GM10248 (cell line): ENCODE measurements around the gene ATP5ME.

Source experiments
- CTCF ChIA-PET: fragments of 300-600 bp; sonication (Branson Sonifier 250); formaldehyde crosslinking; extraction: SDS; loops from one replicate; lab custom pipeline; 2021; ENCODE audit warnings: antibody characterized with exemption; lab: Yijun Ruan, JAX
- POLR2A ChIA-PET: fragments of 350-650 bp; sonication (Branson Sonifier 250); formaldehyde crosslinking; extraction: SDS; loops from one replicate; lab custom pipeline; 2020; ENCODE audit warnings: antibody characterized with exemption; lab: Yijun Ruan, JAX
- DNase-seq: peaks from one replicate; pipeline ENCODE4 v3.0.0; 2012; ENCODE audit errors: extremely low spot score
- CTCF ChIP-seq: IDR thresholded peaks from 2 replicates; pipeline ENCODE4 v1.5.1; 2012; ENCODE audit warnings: mild to moderate bottlenecking, low read depth; ENCODE audit errors: extremely low read depth, missing control alignments, control extremely low read depth

Gene ATP5ME

DNA sequence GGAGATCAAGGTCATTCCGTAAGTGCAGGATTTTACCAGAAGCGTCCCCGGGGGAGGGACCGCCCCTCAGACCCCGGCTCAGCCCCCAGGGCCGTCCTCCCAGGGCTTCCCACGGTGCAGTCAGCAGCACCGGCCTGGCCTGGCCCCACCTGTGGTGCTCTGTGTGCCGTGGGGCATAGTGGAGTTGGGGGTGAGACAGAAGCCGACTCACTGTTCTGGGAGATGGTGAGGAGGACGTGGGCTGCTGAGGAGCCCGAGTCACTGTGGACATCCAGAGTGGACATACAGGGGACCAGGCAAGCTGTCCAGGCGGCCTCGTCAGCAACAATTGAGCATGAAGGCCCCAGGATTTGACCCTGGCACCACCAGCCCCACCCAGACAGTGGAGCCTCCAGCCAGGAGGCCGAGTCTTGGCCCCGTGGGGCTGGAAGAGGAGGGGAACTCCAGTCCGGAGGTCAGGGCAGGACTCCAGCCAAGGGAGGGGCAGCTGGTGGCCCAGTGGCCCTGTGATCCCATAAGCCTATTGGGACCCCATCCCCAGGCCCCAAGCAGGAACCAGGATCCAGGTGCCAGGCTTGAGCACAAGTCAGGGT is 19.1 kb downstream of the ATP5ME start:
- CTCF ChIA-PET, result no interaction called here

DNA sequence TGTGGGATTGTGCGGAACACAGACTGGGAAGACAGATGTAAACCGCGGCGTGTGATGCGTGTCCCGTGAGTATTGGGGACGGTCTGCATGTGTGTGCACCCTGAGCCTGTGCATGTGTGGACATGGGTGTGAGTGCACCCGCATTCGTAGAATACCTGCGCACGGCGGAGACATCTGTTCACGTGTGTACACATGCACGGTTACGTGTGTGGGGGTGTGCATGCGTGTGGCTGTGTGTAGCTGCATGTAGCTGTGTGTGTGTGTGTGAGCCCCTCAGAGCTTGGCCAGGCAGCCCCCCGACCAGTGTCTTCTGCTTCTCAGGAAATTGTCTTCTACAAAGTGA is 19.6 kb downstream of the ATP5ME start:
- TF ChIP-seq CTCF, result no peak
- ChIA-PET POLR2A (no interaction called here), CTCF (no interaction called here)
- no peak for DNase-seq

More for the DNA sequence above, 19.1 kb downstream of the ATP5ME start:
- DNase-seq, result no peak
- POLR2A ChIA-PET, result no interaction called here
- no peak for TF ChIP-seq CTCF

GRCh38 chr4:653831-654502 is 20.1 kb downstream of the ATP5ME start:
- POLR2A ChIA-PET, result no interaction called here
- CTCF ChIA-PET, result no interaction called here
- no peak for DNase-seq
- no peak for TF ChIP-seq CTCF

DNA sequence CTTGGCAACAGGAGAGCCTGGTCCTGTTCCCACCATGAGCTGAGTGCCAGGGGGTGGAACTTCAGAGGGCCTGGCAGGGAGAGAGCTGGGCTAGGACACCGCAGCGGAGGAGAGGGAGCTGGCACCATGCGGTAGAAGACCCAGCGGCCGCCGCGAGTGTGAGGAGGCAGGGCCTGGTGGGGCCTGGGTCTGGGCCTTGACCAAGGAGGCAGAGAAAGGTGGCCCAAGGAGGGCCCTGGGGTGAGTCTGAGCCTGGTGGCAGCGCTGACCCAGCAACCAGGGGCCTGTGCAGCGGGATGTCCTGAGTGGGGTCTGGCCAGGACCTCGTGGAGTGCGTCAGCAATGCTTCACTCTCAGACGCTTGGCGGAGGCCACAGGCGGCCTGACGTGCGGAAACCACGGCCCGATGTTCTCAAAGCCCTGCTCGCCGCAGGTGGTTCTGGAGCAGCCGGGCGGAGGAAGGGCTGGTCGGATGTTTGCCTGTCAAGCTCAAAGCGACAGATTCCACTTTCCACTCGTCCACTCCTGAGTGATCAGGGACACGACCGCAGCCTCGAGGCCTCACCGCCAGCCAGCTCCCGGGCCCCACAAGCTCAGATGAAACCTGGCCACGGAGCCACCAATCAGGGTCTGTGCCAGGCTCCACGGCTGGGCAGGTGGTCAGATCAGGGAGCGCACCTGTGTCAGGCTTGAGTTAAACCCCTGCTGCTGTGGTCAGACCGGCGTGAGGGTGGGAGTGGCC is 20.8 kb downstream of the ATP5ME start:
- TF ChIP-seq CTCF, result no peak
- ChIA-PET CTCF (interaction anchor here (1.7 kb wide), 1 partner anchor 11 kb away, joined by 5 read pairs; no protein-coding TSS in a partner anchor), POLR2A (no interaction called here)
- no peak for DNase-seq

DNA sequence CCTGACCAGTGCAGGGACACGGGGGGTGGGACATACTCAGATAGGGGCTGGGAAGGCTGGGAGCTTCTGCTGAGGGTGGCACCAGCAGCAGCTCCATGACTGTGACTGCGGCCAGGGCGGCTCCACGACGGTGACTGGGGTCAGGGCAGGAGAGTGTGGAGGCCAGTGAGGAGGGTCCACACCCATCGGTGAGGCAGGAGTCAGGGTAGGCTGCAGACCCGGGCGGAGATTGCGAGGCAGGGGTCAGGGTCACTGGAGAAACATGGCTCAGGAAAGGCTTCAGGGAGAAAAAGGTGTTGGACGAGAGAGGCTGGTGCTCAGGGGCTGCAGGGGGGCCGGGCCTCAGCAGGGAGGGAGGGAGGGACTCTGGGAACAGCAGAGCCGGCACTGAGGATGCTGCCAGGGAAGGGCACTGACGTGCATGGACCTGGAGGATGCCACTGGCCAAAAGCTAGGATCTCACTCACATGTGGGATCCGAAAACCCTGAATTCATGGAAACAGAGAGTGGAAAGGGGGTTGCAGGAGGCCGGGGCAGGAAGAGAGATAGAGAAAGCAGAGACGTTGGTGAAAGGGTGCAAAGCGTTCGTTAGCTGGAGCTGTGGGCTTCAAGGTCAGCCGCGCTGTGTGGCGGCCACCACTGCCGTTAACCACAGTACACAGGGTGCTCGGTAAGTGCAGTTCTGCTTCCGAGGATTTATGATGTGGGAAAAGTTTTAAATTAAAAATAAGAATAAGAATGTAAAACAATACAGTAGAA is 22.0 kb downstream of the ATP5ME start:
- CTCF ChIA-PET, result interaction anchor here (1.7 kb wide), 1 partner anchor 12 kb away, joined by 5 read pairs; no protein-coding TSS in a partner anchor
- POLR2A ChIA-PET, result no interaction called here
- TF ChIP-seq CTCF, result no peak
- no peak for DNase-seq

DNA sequence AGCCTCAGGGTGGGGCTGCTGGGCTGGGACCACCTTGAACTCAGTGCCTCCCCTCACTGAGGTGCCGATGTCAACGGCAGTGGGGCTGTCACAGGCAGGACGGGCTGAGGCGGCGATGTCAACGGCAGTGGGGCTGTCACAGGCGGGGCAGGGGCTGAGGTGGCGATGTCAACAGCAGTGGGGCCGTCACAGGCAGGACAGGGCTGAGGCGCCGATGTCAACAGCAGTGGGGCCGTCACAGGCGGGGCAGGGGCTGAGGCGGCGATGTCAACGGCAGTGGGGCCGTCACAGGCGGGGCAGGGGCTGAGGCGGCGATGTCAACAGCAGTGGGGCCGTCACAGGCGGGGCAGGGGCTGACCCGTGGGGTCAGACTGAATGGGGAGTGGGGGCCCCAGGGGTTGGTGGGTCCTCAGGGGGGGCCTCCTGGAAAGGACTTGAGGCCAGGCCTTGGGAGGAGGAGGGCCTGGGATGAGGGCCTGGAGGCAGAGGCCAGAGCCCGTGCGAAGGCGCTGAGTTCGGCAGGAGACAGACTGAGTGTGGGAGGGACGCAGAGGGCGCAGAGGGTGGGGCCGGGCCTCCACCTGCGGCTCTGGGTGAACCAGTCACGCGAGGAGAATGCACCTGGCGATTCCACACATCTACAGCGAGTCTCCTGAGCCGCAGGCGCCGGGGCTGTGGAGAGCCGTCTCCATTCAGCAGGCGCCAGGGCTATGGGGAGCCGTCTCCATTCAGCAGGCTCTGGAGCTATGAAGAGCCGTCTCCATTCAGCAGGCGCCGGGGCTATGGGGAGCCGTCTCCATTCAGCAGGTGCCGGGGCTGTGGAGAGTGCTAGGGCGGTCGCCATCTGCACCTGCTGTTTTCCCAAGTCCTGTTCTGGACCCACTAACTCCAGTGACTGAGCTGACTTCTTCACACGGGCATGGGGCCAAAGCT is 22.9 kb downstream of the ATP5ME start:
- TF ChIP-seq CTCF, result no peak
- no peak for DNase-seq
- ChIA-PET CTCF (interaction anchor here (1.7 kb wide), 1 partner anchor 13 kb away, joined by 5 read pairs; no protein-coding TSS in a partner anchor), POLR2A (no interaction called here)
